Astrocyte (in vitro differentiated cells and primary cell): ENCODE measurements around the gene SOX18.

Experiments
- EZH2 ChIP-seq: IDR thresholded peaks from 2 replicates; pipeline ENCODE4 v1.6.1; 2012; ENCODE audit warnings: mild to moderate bottlenecking, low read length, inconsistent platforms; ENCODE audit not compliant: insufficient read depth
- TF ChIP-seq, protein P1 (sequence below): IDR thresholded peaks from 2 replicates; pipeline ENCODE4 v1.5.1; 2011; ENCODE audit warnings: low read depth, mild to moderate bottlenecking, inconsistent platforms, low read length, moderate library complexity; ENCODE audit not compliant: insufficient read depth

DNA sequence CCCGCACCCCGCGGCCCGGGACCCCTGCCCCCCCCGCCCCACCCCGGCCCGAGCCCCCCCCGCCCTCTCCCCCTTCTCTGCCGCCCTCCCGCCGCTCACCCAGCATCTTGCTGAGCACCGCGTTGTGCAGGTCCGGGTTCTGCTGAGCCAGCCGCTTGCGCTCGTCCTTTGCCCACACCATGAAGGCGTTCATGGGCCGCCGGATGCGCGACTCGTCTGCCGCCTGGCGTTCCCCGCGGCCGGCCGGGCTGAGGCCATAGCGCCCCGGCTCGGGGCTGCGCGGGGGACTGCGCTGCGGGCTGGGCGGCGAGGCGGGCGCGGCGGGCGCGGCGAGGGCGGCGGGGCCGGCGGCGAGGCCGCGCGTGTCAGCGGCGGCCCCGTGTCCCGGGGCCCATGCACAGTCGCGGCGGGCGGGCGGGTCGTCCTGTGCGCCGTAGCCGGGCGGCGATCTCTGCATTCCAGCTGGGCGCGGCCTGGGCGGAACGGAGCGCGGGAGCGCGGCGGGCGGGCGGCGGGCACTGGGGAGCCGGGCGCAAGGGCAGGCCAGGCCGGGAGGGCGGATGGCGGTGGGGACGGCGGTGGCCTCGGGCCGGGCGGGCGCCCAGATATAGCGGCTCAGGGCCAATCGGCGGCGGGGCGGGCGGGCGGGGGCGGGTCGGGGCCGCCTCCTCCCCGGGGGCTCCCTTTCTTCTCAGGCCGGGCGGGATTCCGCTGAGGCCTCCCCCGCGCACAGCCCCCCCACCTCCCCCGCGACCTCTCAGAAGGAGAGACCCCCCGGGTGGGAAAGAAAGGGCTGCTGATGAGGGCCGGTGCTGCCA lies at the start of gene SOX18:
- TF ChIP-seq, protein P1, sequence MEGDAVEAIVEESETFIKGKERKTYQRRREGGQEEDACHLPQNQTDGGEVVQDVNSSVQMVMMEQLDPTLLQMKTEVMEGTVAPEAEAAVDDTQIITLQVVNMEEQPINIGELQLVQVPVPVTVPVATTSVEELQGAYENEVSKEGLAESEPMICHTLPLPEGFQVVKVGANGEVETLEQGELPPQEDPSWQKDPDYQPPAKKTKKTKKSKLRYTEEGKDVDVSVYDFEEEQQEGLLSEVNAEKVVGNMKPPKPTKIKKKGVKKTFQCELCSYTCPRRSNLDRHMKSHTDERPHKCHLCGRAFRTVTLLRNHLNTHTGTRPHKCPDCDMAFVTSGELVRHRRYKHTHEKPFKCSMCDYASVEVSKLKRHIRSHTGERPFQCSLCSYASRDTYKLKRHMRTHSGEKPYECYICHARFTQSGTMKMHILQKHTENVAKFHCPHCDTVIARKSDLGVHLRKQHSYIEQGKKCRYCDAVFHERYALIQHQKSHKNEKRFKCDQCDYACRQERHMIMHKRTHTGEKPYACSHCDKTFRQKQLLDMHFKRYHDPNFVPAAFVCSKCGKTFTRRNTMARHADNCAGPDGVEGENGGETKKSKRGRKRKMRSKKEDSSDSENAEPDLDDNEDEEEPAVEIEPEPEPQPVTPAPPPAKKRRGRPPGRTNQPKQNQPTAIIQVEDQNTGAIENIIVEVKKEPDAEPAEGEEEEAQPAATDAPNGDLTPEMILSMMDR = no peak
- TF ChIP-seq EZH2 = no peak
